DND-41 (cell line): ENCODE data around the gene OPN1SW.

Experiments used
- ATAC-seq: fragments of 200-7000 bp; cut with Tn5 transposase; 3 replicates; pipeline ENCODE4 v1.9.1; 2021; ENCODE audit warnings: low read depth; ENCODE audit not compliant: insufficient read depth
- DNase-seq: peaks from one replicate; pipeline ENCODE4 v3.0.0-alpha.2; 2020
- H2AFZ ChIP-seq: 2 replicates; pipeline ENCODE4 v1.6.0; 2012; ENCODE audit warnings: low read depth, low read length
- H3K27ac ChIP-seq: 2 replicates; pipeline ENCODE4 v1.5.1; 2012; ENCODE audit warnings: low read length, inconsistent platforms
- H3K27me3 ChIP-seq: fragments of 200-600 bp; sonication (generic); 2 replicates; pipeline ENCODE4 v1.6.0; 2012; ENCODE audit warnings: low read length, mild to moderate bottlenecking, inconsistent platforms; ENCODE audit not compliant: insufficient read depth, poor library complexity
- H3K36me3 ChIP-seq: 2 replicates; pipeline ENCODE4 v1.5.1; 2012; ENCODE audit warnings: low read length, inconsistent platforms; ENCODE audit not compliant: insufficient read depth
- H3K4me1 ChIP-seq: 2 replicates; pipeline ENCODE4 v1.5.1; 2012; ENCODE audit warnings: mild to moderate bottlenecking, low read length; ENCODE audit not compliant: insufficient read depth
- H3K4me2 ChIP-seq: 2 replicates; pipeline ENCODE4 v1.6.0; 2012; ENCODE audit warnings: mild to moderate bottlenecking, moderate library complexity, low read length, inconsistent platforms; ENCODE audit not compliant: insufficient read depth
- H3K4me3 ChIP-seq, 2 experiments: fragments of 200-600 bp in 1 of 2; shearing (Covaris generic) in 1 of 2; 2 replicates each; pipeline ENCODE4 v1.5.1; 2012 to 2016; ENCODE audit warnings: inconsistent platforms in 2 of 2, low read length in 2 of 2, mild to moderate bottlenecking in 2 of 2, low read depth in 1 of 2, moderate library complexity in 1 of 2
- H3K79me2 ChIP-seq: 2 replicates; pipeline ENCODE4 v1.6.0; 2012; ENCODE audit warnings: low read length, inconsistent platforms; ENCODE audit not compliant: insufficient read depth
- H3K9ac ChIP-seq: 2 replicates; pipeline ENCODE4 v1.6.0; 2012; ENCODE audit warnings: low read depth, mild to moderate bottlenecking, inconsistent platforms, low read length, moderate library complexity
- H3K9me3 ChIP-seq: 2 replicates; pipeline ENCODE4 v1.5.1; 2012; ENCODE audit warnings: low read length, moderate library complexity, mild to moderate bottlenecking, inconsistent platforms; ENCODE audit not compliant: insufficient read depth, severe bottlenecking
- H4K20me1 ChIP-seq: 2 replicates; pipeline ENCODE4 v1.6.0; 2012; ENCODE audit warnings: low read length; ENCODE audit not compliant: insufficient read depth
- CTCF ChIP-seq: IDR thresholded peaks from 2 replicates; pipeline ENCODE4 v1.5.1; 2012; ENCODE audit warnings: borderline replicate concordance, low read length, moderate library complexity, mild to moderate bottlenecking; ENCODE audit not compliant: poor library complexity, severe bottlenecking; ENCODE audit errors: extremely low read depth
- EZH2 ChIP-seq: IDR thresholded peaks from 3 replicates; pipeline ENCODE4 v1.6.1; 2012; ENCODE audit warnings: borderline replicate concordance, low read depth, mild to moderate bottlenecking, moderate library complexity, low read length, inconsistent platforms; ENCODE audit not compliant: severe bottlenecking

Gene OPN1SW

GRCh38 chr7:128801667-128802418, 26.2 kb upstream of the OPN1SW start:
- Histone ChIP-seq H3K4me3 (no peak overlapping the region), H3K4me2 (no peak overlapping the region), H3K27me3 (no peaks in the 10 kb centered on the region), H4K20me1 (no peaks in the 10 kb centered on the region), H3K79me2 (no peaks in the 10 kb centered on the region), H3K4me1 (no peaks in the 10 kb centered on the region), H3K36me3 (peaks cover 40% of the 10 kb centered on the region), H3K9ac (no peak overlapping the region), H2AFZ (no peak overlapping the region), H3K9me3 (no peaks in the 10 kb centered on the region), H3K27ac (no peak overlapping the region)
- TF ChIP-seq CTCF (no peak), EZH2 (no peak)
- DNase-seq (no peak), ATAC-seq (no peak)

- DNase-seq (no peak), ATAC-seq (no peak)
- H3K9me3 ChIP-seq, result no peaks in the 10 kb centered on the region
- no peak overlapping the region for H3K27ac ChIP-seq
- H2AFZ ChIP-seq, result no peak overlapping the region
- H3K36me3 ChIP-seq, result peaks cover 32% of the 10 kb centered on the region
- H3K4me3 ChIP-seq, result no peak overlapping the region
- no peak overlapping the region for H3K9ac ChIP-seq
- no peak overlapping the region for H3K4me2 ChIP-seq
- no peaks in the 10 kb centered on the region for H4K20me1 ChIP-seq
- TF ChIP-seq EZH2 (no peak), CTCF (no peak)
- H3K79me2 ChIP-seq, result no peaks in the 10 kb centered on the region
- no peaks in the 10 kb centered on the region for H3K27me3 ChIP-seq
- no peaks in the 10 kb centered on the region for H3K4me1 ChIP-seq
Observed at GRCh38 chr7:128801003-128801402, 25.4 kb upstream of the OPN1SW start.

- no peak overlapping the region for H3K4me3 ChIP-seq
- no peak overlapping the region for H3K9ac ChIP-seq
- H4K20me1 ChIP-seq, result no peaks in the 10 kb centered on the region
- no peaks in the 10 kb centered on the region for H3K9me3 ChIP-seq
- H3K4me1 ChIP-seq, result no peaks in the 10 kb centered on the region
- no peak for DNase-seq
- no peak overlapping the region for H2AFZ ChIP-seq
- H3K4me2 ChIP-seq, result no peak overlapping the region
- TF ChIP-seq CTCF (no peak), EZH2 (no peak)
- no peak for ATAC-seq
- no peaks in the 10 kb centered on the region for H3K79me2 ChIP-seq
- no peak overlapping the region for H3K27ac ChIP-seq
- H3K36me3 ChIP-seq, result peaks cover 27% of the 10 kb centered on the region; the same call in 1 of the 2 replicates
- no peaks in the 10 kb centered on the region for H3K27me3 ChIP-seq
Observed at GRCh38 chr7:128800567-128800966, 25.0 kb upstream of the OPN1SW start.
